OCI-LY1 (cell line): ENCODE data around the gene DCC.

Experiments used
- CTCF ChIP-seq: fragments of 200-600 bp; sonication (generic), shearing (Covaris generic); IDR thresholded peaks from 2 replicates; pipeline ENCODE4 v1.5.1; 2017; ENCODE audit warnings: mild to moderate bottlenecking, antibody characterized with exemption, low read length, moderate library complexity, mixed read lengths
- EZH2 ChIP-seq: fragments of 200-600 bp; sonication (generic), shearing (Covaris generic); IDR thresholded peaks from 2 replicates; pipeline ENCODE4 v1.8.0; 2017; ENCODE audit warnings: borderline replicate concordance, mixed run types, mild to moderate bottlenecking, antibody characterized with exemption, low read length, moderate library complexity, mixed read lengths

GRCh38 chr18:52815651-52816050 is 475.7 kb downstream of the DCC start:
- TF ChIP-seq EZH2 (no peak), CTCF (no peak)
